K562 (cell line): ENCODE measurements around the gene PIK3CD. TPM values are rescaled to one million over a fixed set of nuclear protein-coding genes. Genes with fewer than 3 reads are reported as not detected.

ENCODE experiments used
- BRD9 ChIP-seq: fragments of 450-650 bp; IDR thresholded peaks from 2 replicates; pipeline ENCODE4 v1.6.1; 2018; ENCODE audit warnings: low read depth; ENCODE audit not compliant: partially characterized antibody
- CHCHD3 ChIP-seq: fragments of 250-450 bp; sonication (Bioruptor Pico); IDR thresholded peaks from 2 replicates; pipeline ENCODE4 v2.1.2; 2022; ENCODE audit warnings: mild to moderate bottlenecking
- COPS2 ChIP-seq: fragments of 450-650 bp; conservative IDR thresholded peaks from 2 replicates; pipeline ENCODE4 v1.6.1; 2016; ENCODE audit warnings: mild to moderate bottlenecking, moderate library complexity
- CREBBP ChIP-seq: IDR thresholded peaks from one replicate; pipeline ENCODE4 v1.6.1; 2012; ENCODE audit warnings: low read depth, mild to moderate bottlenecking, control low read depth, inconsistent platforms, low read length
- EZH2 ChIP-seq: IDR thresholded peaks from 2 replicates; pipeline ENCODE4 v1.6.1; 2012; ENCODE audit warnings: low read depth, mild to moderate bottlenecking, inconsistent platforms, low read length, borderline replicate concordance
- KLF13 ChIP-seq: fragments of 450-650 bp; IDR thresholded peaks from 2 replicates; pipeline ENCODE4 v1.6.1; 2016; ENCODE audit warnings: missing genetic modification characterization, low read depth, mild to moderate bottlenecking, missing compliant biosample characterization, moderate library complexity, borderline replicate concordance
- MECOM ChIP-seq: fragments of 250-450 bp; sonication (Bioruptor Pico); IDR thresholded peaks from 2 replicates; pipeline ENCODE4 v1.8.0; 2022; ENCODE audit warnings: inconsistent platforms
- MLX ChIP-seq, 2 experiments: fragments of 450-650 bp in 1 of 2; sonication (generic) in 1 of 2; formaldehyde crosslinking; conservative IDR thresholded peaks; 2 replicates each; pipeline versions ENCODE4 v1.4.0 to v1.8.1; 2020 to 2022; ENCODE audit warnings: mild to moderate bottlenecking in 1 of 2, missing genetic modification reagents in 1 of 2
- NFIC ChIP-seq: fragments of 450-650 bp; IDR thresholded peaks from 2 replicates; pipeline ENCODE4 v1.6.1; 2017; ENCODE audit warnings: mild to moderate bottlenecking, inconsistent platforms
- PML ChIP-seq: IDR thresholded peaks from 2 replicates; pipeline ENCODE4 v1.6.1; 2012; ENCODE audit warnings: low read length, inconsistent platforms
- ZC3H4 ChIP-seq: sonication (generic); formaldehyde crosslinking; IDR thresholded peaks from 2 replicates; pipeline ENCODE4 v1.9.0; 2021; ENCODE audit warnings: missing genetic modification reagents, borderline replicate concordance
- ZNF347 ChIP-seq: fragments of 450-650 bp; formaldehyde crosslinking; IDR thresholded peaks from 2 replicates; pipeline ENCODE4 v1.4.0; 2020; ENCODE audit warnings: low read depth, mild to moderate bottlenecking, moderate library complexity
- ZNF707 ChIP-seq: fragments of 250-450 bp; sonication (Bioruptor Pico); conservative IDR thresholded peaks from 2 replicates; pipeline ENCODE4 v1.8.0; 2022; ENCODE audit warnings: inconsistent platforms, mild to moderate bottlenecking, moderate library complexity
- ZSCAN29 ChIP-seq: fragments of 450-650 bp; IDR thresholded peaks from 2 replicates; pipeline ENCODE4 v1.6.1; 2017
- polyA plus RNA-seq, 8 experiments: library from polyadenylated mRNA; depleted of rRNA in 4 of 8; stranded (reverse) in 5 of 8; unstranded in 3 of 8; fragments of >200 nt; fragmentation: Nextera tagmentation in 2 of 8; fragmentation: Illumina TruSeq in 1 of 8; extraction: Ambion mirVana in 2 of 8; extraction: Trizol in 1 of 8; gene quantifications; 2 replicates each; pipeline versions ENCODE4 v1.2.1 to v1.2.3, GENCODE V29; 2011 to 2014; ENCODE audit warnings: inconsistent platforms in 1 of 8, missing spikeins in 1 of 8
- total RNA-seq, 7 experiments: library from RNA; depleted of rRNA in 6 of 7; stranded (reverse); fragments of >200 nt in 6 of 7; fragmentation: Illumina TruSeq in 2 of 7; extraction: Trizol in 2 of 7; gene quantifications; 2 replicates each; pipeline versions ENCODE4 v1.2.1 to v1.2.3, GENCODE V29; 2011 to 2021; ENCODE audit warnings: low replicate concordance in 1 of 7
- TF ChIP-seq, protein P1 (sequence below): IDR thresholded peaks from 3 replicates; pipeline ENCODE4 v1.6.1; 2011; ENCODE audit warnings: borderline replicate concordance, mild to moderate bottlenecking, moderate library complexity; ENCODE audit not compliant: insufficient read length; ENCODE audit errors: extremely low read depth
- TF ChIP-seq, protein P2 (sequence below), 2 experiments: IDR thresholded peaks; 2 replicates each; pipeline ENCODE4 v1.6.1; 2012; ENCODE audit warnings: improper control_type of control experiment in 2 of 2, low read depth in 2 of 2, low read length in 2 of 2, borderline replicate concordance in 1 of 2
- TF ChIP-seq, protein P3 (sequence below): fragments of 200-800 bp; sonication (Bioruptor generic); IDR thresholded peaks from 2 replicates; pipeline ENCODE4 v1.6.1; 2017; ENCODE audit warnings: missing genetic modification characterization, missing compliant biosample characterization

The PIK3CD gene
- total and polyA plus RNA-seq, 9 of the 15 experiments (the other 6 are each of a cell fraction or from before 2014, with no cell fraction given), result 1.8 to 20.8 (median 7.2) TPM

DNA sequence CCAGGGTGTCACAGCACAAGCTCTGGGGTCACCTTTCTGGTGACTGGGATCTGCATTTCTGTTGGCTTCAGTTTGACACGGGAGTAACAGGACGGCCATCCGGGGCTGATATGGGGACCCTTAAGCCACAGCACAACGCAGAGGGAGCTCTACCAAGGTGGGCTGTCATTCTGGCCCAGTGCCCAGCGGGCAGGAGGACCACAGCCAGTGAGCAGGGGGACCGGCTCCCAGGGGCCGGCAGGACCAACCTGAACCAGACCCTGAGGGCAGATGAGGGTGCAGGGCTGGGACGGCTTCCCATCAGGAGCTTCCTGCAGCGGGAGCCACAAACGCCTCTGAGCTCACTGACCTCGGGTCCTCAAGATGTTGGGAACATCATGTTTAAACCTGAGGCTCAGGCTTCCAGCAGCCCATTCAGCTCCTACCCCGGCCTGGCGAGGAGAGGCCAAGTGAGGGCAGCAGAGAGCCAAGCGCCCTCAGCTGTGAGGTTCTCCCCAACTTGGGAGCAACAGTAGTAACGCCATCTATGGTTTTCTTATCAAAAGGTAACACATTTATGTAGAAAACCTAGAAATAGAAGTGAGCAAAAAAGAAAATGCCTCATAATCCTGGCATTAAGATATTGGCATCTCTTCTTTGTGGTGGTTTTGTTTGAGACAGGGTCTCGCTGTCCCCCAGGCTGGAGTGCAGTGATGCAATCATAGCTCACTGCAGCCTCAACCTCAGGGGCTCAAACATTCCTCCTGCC is 36.0 kb upstream of the PIK3CD start (continued):
- TF ChIP-seq, protein P1, sequence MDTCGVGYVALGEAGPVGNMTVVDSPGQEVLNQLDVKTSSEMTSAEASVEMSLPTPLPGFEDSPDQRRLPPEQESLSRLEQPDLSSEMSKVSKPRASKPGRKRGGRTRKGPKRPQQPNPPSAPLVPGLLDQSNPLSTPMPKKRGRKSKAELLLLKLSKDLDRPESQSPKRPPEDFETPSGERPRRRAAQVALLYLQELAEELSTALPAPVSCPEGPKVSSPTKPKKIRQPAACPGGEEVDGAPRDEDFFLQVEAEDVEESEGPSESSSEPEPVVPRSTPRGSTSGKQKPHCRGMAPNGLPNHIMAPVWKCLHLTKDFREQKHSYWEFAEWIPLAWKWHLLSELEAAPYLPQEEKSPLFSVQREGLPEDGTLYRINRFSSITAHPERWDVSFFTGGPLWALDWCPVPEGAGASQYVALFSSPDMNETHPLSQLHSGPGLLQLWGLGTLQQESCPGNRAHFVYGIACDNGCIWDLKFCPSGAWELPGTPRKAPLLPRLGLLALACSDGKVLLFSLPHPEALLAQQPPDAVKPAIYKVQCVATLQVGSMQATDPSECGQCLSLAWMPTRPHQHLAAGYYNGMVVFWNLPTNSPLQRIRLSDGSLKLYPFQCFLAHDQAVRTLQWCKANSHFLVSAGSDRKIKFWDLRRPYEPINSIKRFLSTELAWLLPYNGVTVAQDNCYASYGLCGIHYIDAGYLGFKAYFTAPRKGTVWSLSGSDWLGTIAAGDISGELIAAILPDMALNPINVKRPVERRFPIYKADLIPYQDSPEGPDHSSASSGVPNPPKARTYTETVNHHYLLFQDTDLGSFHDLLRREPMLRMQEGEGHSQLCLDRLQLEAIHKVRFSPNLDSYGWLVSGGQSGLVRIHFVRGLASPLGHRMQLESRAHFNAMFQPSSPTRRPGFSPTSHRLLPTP, result no peak
- TF ChIP-seq ZC3H4 (CRISPR knock-in tag) (no peak), PML (no peak), NFIC (peak; percentile 73), MECOM (CRISPR knock-in tag) (no peak), BRD9 (no peak), EZH2 (no peak), COPS2 (no peak), CHCHD3 (CRISPR knock-in tag) (no peak), ZNF707 (CRISPR knock-in tag) (no peak), KLF13 (tag) (no peak), ZSCAN29 (no peak), ZNF347 (no peak), MLX (CRISPR knock-in tag; conservative IDR thresholded peaks at IDR 0.05) (no peak), CREBBP (no peak)
- TF ChIP-seq, protein P2, sequence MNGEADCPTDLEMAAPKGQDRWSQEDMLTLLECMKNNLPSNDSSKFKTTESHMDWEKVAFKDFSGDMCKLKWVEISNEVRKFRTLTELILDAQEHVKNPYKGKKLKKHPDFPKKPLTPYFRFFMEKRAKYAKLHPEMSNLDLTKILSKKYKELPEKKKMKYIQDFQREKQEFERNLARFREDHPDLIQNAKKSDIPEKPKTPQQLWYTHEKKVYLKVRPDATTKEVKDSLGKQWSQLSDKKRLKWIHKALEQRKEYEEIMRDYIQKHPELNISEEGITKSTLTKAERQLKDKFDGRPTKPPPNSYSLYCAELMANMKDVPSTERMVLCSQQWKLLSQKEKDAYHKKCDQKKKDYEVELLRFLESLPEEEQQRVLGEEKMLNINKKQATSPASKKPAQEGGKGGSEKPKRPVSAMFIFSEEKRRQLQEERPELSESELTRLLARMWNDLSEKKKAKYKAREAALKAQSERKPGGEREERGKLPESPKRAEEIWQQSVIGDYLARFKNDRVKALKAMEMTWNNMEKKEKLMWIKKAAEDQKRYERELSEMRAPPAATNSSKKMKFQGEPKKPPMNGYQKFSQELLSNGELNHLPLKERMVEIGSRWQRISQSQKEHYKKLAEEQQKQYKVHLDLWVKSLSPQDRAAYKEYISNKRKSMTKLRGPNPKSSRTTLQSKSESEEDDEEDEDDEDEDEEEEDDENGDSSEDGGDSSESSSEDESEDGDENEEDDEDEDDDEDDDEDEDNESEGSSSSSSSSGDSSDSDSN (IDR thresholded peaks at IDR 0.05; ENCODE audit: borderline replicate concordance in 1 of 2, low read depth in 2 of 2, low read length in 2 of 2), result 0 out of 4 replicates have a peak, but pooled peaks of 1 of the 2 experiments have one; percentile 39
- TF ChIP-seq, protein P3, sequence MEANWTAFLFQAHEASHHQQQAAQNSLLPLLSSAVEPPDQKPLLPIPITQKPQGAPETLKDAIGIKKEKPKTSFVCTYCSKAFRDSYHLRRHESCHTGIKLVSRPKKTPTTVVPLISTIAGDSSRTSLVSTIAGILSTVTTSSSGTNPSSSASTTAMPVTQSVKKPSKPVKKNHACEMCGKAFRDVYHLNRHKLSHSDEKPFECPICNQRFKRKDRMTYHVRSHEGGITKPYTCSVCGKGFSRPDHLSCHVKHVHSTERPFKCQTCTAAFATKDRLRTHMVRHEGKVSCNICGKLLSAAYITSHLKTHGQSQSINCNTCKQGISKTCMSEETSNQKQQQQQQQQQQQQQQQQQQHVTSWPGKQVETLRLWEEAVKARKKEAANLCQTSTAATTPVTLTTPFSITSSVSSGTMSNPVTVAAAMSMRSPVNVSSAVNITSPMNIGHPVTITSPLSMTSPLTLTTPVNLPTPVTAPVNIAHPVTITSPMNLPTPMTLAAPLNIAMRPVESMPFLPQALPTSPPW (CRISPR knock-in tag), result peak; percentile 28; the same call in 1 of the 2 replicates
